Measurements from ENCODE around the gene CUZD1. TPM values are rescaled to one million over a fixed set of nuclear protein-coding genes. Genes with fewer than 3 reads are reported as not detected.

Gene CUZD1
- total and polyA plus RNA-seq, 3 donors from 2014 or later = 1.5 to 2.0 (median 1.9) TPM

- WGBS, 2 donors = 96 to 100% methylated on average over 3 to 7 of the region's 7 CpGs
- intact Hi-C loops (cut with DNase I; ENCODE audit: low total_unique reads) = no loop called here
- Histone ChIP-seq H3K27ac (no peak overlapping the region), H3K4me3 (no peak overlapping the region), H3K27me3 (no peaks in the 10 kb centered on the region), H3K36me3 (ENCODE audit: low read depth, missing control alignments) (no peaks in the 10 kb centered on the region), H3K9me3 (no peaks in the 10 kb centered on the region), H3K4me1 (no peaks in the 10 kb centered on the region)
- TF ChIP-seq CTCF (IDR thresholded peaks at IDR 0.05) (no peak), POLR2A (IDR thresholded peaks at IDR 0.05) (no peak)
- DNase-seq = no peak
Measured at GRCh38 chr10:122802282-122802681, 43.4 kb downstream of the CUZD1 start.

- TF ChIP-seq CTCF (IDR thresholded peaks at IDR 0.05) = no peak
- TF ChIP-seq POLR2A (IDR thresholded peaks at IDR 0.05) = no peak
- WGBS, 2 donors = 83 to 89% methylated on average over 9 to 12 of the region's 12 CpGs
- no peak overlapping the region for H3K27ac ChIP-seq
- no peaks in the 10 kb centered on the region for H3K27me3 ChIP-seq
- no peak for DNase-seq
- H3K4me3 ChIP-seq = no peak overlapping the region
- no peaks in the 10 kb centered on the region for H3K4me1 ChIP-seq
- no peaks in the 10 kb centered on the region for H3K36me3 ChIP-seq (ENCODE audit: low read depth, missing control alignments)
- intact Hi-C loops (cut with DNase I; ENCODE audit: low total_unique reads) = no loop called here
- H3K9me3 ChIP-seq = no peaks in the 10 kb centered on the region
Measured at GRCh38 chr10:122798704-122799231, 46.9 kb downstream of the CUZD1 start.

GRCh38 chr10:122796796-122797195, 48.9 kb downstream of the CUZD1 start:
- Histone ChIP-seq H3K27ac (no peak overlapping the region), H3K4me3 (no peak overlapping the region), H3K9me3 (no peaks in the 10 kb centered on the region), H3K4me1 (no peaks in the 10 kb centered on the region), H3K36me3 (ENCODE audit: low read depth, missing control alignments) (no peaks in the 10 kb centered on the region), H3K27me3 (no peaks in the 10 kb centered on the region)
- no peak for DNase-seq
- intact Hi-C loops (cut with DNase I; ENCODE audit: low total_unique reads) = no loop called here
- WGBS, 2 donors = 43 to 50% methylated on average over 2 of the region's 2 CpGs
- no peak for TF ChIP-seq CTCF (IDR thresholded peaks at IDR 0.05)
- TF ChIP-seq POLR2A (IDR thresholded peaks at IDR 0.05) = no peak

GRCh38 chr10:122795924-122796323, 49.7 kb downstream of the CUZD1 start:
- 57 to 71% methylated on average over 4 to 5 of the region's 5 CpGs for WGBS, 2 donors
- no peaks in the 10 kb centered on the region for H3K9me3 ChIP-seq
- DNase-seq = no peak
- intact Hi-C loops (cut with DNase I; ENCODE audit: low total_unique reads) = no loop called here
- no peaks in the 10 kb centered on the region for H3K36me3 ChIP-seq (ENCODE audit: low read depth, missing control alignments)
- no peaks in the 10 kb centered on the region for H3K27me3 ChIP-seq
- no peaks in the 10 kb centered on the region for H3K4me1 ChIP-seq
- H3K27ac ChIP-seq = no peak overlapping the region
- H3K4me3 ChIP-seq = no peak overlapping the region
- TF ChIP-seq POLR2A (IDR thresholded peaks at IDR 0.05) (no peak), CTCF (IDR thresholded peaks at IDR 0.05) (no peak)

GRCh38 chr10:122786269-122786668, 59.4 kb downstream of the CUZD1 start:
- DNase-seq = no peak
- H3K27ac ChIP-seq = no peak overlapping the region
- TF ChIP-seq CTCF (IDR thresholded peaks at IDR 0.05) = no peak
- TF ChIP-seq POLR2A (IDR thresholded peaks at IDR 0.05) = no peak
- H3K4me1 ChIP-seq = no peaks in the 10 kb centered on the region
- intact Hi-C loops (cut with DNase I; ENCODE audit: low total_unique reads) = no loop called here
- H3K36me3 ChIP-seq (ENCODE audit: low read depth, missing control alignments) = no peaks in the 10 kb centered on the region
- no peak overlapping the region for H3K4me3 ChIP-seq
- H3K27me3 ChIP-seq = no peaks in the 10 kb centered on the region
- 19 to 31% methylated on average over 3 of the region's 3 CpGs for WGBS, 2 donors
- H3K9me3 ChIP-seq = no peaks in the 10 kb centered on the region

Measured in testis (tissue), 3 donors.